Astrocyte of the spinal cord (primary cell): ENCODE measurements around the gene TRPC1.

ENCODE experiments used
- DNase-seq: peaks from one replicate; pipeline ENCODE4 v3.0.0; 2011; ENCODE audit warnings: low read depth, low spot score
- H3K4me3 ChIP-seq: 2 replicates; pipeline ENCODE4 v1.5.1; 2011; ENCODE audit warnings: low read depth, mild to moderate bottlenecking, low read length, moderate library complexity
- in situ Hi-C: cut with HindIII; loops from 2 replicates; pipeline ENCODE4 v1.10.0; 2017; ENCODE audit warnings: low sequenced_read_pairs
- TF ChIP-seq, protein P1 (sequence below): IDR thresholded peaks from 2 replicates; pipeline ENCODE4 v1.5.1; 2012; ENCODE audit warnings: low read depth, mild to moderate bottlenecking, low read length, inconsistent platforms

Gene TRPC1

DNA sequence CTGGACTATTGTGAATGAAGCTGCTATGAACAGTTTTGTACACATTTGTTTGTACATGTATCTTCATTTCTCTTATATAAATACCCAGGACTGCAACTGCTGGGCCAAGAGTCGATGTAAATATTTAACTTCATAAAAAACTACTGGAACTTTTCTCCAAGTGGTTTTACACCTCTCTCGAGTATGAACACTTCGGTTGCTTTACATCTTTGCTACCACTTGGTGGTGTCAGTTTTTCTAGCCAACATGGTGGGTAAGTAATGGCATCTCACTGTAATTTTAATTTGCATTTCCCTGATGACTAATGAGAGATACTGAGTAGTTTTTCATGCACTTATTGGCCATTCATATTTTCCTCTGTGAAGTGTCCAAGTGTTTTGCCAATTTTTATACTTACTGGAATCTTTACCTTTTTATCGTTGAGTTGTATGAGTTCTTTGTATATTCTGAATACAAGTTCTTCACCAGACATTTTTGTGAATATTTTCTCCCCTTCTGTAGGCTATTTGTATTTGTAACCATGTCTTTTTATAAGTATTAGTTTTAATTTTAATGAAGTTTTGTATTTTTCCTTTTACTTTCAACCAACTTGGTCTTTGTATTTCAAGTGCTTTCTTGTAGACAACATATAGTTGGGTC lies 120.6 kb downstream of the TRPC1 start:
- DNase-seq: peak; percentile 40
- in situ Hi-C loops: loop anchor here (25.0 kb wide), 1 partner anchor 257 kb away; the partner anchor contains the start of genes ATR and PLS1
- no peak overlapping the region for H3K4me3 ChIP-seq
- TF ChIP-seq, protein P1, sequence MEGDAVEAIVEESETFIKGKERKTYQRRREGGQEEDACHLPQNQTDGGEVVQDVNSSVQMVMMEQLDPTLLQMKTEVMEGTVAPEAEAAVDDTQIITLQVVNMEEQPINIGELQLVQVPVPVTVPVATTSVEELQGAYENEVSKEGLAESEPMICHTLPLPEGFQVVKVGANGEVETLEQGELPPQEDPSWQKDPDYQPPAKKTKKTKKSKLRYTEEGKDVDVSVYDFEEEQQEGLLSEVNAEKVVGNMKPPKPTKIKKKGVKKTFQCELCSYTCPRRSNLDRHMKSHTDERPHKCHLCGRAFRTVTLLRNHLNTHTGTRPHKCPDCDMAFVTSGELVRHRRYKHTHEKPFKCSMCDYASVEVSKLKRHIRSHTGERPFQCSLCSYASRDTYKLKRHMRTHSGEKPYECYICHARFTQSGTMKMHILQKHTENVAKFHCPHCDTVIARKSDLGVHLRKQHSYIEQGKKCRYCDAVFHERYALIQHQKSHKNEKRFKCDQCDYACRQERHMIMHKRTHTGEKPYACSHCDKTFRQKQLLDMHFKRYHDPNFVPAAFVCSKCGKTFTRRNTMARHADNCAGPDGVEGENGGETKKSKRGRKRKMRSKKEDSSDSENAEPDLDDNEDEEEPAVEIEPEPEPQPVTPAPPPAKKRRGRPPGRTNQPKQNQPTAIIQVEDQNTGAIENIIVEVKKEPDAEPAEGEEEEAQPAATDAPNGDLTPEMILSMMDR: peak; percentile 61

GRCh38 chr3:142846779-142847577 lies 123.1 kb downstream of the TRPC1 start:
- H3K4me3 ChIP-seq: no peak overlapping the region
- in situ Hi-C loops: loop anchor here (25.0 kb wide), 1 partner anchor 260 kb away; the partner anchor contains the start of genes ATR and PLS1
- TF ChIP-seq, protein P1: no peak
- DNase-seq: no peak

GRCh38 chr3:142849148-142849547 lies 125.3 kb downstream of the TRPC1 start:
- no peak for DNase-seq
- no peak overlapping the region for H3K4me3 ChIP-seq
- in situ Hi-C loops: loop anchor here (25.0 kb wide), 1 partner anchor 262 kb away; the partner anchor contains the start of genes ATR and PLS1
- TF ChIP-seq, protein P1: no peak

- peak; percentile 95 for DNase-seq
- TF ChIP-seq, protein P1: no peak
- no peak overlapping the region for H3K4me3 ChIP-seq
- in situ Hi-C loops: no loop called here
These were observed 126.7 kb downstream of the TRPC1 start for GRCh38 chr3:142850395-142851023.

DNA sequence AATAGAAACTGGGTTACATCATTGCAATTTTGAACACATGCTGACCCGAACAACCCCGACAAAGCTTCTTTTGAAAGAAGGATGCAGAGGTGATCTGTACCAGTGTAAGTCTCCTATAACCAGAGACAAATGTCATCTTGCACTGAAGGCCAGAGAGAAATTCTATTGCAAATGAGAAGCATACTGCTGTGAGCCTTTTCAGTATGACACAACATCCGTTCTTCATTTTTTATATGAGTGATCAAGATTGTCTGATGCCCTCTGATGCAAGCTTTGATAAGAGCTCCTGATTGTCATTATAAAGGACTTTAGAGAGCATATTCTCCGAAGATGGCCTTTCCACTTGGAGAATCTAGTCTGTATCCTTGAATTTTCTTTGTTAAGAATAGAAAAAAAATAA lies 128.2 kb downstream of the TRPC1 start:
- in situ Hi-C loops: no loop called here
- DNase-seq: no peak
- H3K4me3 ChIP-seq: no peak overlapping the region
- TF ChIP-seq, protein P1: no peak

DNA sequence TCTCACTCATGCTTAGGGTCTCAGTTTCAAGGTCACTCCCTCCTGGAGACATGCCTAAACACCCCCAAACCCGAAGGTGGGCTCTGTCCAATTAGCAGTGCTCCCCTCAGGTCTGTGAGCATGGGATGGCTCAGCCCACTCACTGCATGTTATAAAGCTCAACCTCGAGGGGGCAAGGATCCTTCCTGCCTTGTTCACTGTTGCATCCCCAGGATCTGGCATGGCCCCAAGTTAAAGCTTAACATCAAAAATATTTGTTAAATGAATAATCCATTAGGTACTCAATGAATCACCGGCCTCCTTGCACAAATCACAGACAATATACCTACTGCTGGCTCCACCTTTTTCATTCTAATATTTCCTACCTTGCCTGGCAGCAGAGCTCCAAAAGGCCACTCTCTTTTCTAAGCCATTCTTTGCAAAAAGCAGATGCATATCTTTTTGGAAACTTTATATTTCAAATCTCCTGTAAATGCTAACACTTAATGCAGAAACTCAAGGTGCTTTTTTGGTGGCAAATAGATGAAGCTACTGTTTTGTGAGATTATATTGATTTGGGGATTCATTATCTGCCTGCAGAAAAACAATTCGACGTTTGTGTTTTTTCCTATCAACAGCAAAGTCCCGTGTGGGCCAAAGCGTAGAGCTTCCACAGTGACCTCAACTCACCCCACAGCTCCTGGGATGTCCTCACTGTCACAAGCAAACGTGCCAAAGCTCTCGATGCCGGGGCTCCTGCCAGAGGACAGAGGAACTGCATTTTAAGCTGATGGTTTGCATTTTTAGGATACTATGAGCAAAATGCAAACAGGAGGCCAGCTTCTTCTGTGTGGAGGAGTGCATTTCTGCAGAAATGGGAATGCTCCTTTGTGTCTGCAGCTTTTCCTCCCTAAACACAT lies 129.7 kb downstream of the TRPC1 start:
- TF ChIP-seq, protein P1: no peak
- DNase-seq: peak; percentile 73
- in situ Hi-C loops: no loop called here
- H3K4me3 ChIP-seq: no peak overlapping the region
